Measurements from ENCODE around the gene VAMP3. TPM values are rescaled to one million over a fixed set of nuclear protein-coding genes. Genes with fewer than 3 reads are reported as not detected.

Gene VAMP3
- total RNA-seq, 4 donors from 2014 or later: 150 to 205 (median 163) TPM

DNA sequence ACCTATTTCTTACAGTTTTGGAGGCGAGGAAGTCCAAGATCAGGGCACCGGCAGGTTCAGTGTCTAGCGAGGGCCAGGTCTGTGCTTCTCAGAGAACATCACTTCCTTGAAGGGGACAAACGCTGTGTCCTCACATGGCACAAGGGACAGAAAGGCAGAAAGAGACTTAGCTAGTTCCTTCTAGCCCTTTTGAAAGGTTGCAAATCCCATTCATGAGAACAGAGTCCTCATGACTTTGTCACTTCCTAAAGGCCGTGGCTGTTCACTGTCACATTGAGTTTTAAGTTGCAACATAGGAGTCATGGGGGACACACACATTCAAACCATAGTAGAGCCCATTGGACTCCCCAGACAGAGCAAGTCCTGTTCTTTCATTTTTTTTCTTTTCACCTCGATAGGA lies 40.4 kb downstream of the VAMP3 start:
- TF ChIP-seq, protein P1, sequence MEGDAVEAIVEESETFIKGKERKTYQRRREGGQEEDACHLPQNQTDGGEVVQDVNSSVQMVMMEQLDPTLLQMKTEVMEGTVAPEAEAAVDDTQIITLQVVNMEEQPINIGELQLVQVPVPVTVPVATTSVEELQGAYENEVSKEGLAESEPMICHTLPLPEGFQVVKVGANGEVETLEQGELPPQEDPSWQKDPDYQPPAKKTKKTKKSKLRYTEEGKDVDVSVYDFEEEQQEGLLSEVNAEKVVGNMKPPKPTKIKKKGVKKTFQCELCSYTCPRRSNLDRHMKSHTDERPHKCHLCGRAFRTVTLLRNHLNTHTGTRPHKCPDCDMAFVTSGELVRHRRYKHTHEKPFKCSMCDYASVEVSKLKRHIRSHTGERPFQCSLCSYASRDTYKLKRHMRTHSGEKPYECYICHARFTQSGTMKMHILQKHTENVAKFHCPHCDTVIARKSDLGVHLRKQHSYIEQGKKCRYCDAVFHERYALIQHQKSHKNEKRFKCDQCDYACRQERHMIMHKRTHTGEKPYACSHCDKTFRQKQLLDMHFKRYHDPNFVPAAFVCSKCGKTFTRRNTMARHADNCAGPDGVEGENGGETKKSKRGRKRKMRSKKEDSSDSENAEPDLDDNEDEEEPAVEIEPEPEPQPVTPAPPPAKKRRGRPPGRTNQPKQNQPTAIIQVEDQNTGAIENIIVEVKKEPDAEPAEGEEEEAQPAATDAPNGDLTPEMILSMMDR (IDR thresholded peaks at IDR 0.05; ENCODE audit: low read depth): no peak

DNA sequence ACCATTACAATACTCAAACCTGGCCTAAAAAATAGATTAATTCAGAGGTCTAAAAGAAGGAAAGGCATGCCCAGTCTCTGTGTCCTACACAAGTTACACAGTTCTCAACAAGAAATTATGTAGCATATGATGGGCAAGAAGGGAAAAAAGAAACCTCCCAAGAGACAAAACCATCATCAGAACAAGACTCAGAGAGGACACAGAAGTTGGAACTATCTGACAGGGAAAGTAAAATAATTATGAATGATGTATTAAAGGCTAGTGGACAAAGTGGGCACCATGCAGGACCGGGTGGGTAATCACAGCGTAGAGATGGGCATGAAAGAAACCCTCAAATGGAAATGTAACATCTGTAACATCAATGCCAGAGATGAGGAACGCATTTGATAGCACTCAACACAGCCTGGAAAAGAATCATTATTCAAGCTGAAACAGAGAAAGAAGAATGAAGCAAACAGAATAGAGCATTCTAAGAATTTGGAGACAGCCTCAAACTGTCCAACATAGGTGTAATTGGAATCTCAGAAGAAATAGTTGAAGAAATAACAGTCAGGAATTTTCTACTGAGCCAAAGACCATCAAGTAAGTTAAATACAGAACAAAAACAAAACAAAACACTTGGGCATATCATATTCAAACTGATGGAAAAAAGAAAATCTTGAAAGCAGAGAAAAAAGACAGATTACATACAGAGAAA lies 42.7 kb downstream of the VAMP3 start:
- TF ChIP-seq, protein P1 (IDR thresholded peaks at IDR 0.05; ENCODE audit: low read depth): no peak

DNA sequence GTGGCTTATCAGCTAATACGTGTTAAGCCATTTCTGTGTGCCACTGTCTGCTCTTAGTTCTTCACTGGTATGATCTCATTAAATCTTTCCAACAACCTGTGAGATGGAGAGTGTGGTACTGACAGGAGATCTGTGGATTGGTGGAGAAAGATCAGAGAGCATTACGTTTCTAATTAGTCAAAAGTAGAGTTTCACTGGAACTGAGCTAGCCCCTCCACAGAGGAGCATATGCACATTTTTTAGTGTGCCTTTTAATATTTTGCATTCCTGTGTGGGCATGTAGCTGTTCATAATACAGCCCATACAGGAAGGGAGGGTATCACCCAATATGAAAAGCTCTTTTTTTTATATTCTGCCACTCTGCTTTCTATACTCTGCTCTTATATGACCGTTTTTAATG lies 50.2 kb downstream of the VAMP3 start:
- TF ChIP-seq, protein P1 (IDR thresholded peaks at IDR 0.05; ENCODE audit: low read depth): no peak

DNA sequence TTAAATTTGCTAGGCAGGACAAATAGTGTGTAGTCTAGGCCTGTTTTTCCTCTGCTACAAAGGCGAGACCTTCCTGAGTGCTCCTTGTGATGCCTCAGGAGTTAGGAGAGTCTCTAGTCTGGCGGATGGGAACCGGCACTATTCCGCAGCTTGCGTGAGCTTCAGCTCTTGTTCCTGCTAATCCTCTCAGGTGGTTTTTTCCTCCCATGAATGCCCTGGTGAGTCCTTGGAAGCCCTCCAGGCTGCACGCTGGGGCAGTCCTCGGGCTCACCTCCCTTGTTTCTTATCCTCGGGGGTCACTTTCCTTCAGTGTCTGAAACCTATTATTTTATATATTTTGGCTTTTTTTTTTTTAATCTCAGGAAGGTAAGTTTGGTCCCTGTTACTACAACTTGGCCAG lies 53.6 kb downstream of the VAMP3 start:
- TF ChIP-seq, protein P1 (IDR thresholded peaks at IDR 0.05; ENCODE audit: low read depth): no peak

DNA sequence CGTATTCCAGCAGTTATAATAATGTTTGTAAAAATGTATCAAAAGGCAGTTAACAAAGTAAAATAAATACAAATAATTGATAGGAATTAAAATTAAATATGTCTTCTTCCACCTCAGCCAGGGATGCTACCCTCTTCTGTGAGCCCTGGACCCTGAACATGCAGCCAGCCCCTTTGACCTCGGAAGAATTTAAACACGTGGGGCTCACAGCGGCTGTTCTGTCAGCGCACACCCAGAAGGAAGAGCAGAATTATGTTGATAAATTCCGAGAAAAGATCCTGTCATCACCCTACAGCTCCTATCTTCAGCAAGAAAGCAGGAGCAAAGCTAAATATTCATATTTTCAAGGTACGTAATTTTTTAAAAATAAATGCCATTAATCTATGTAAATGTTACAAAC lies 55.3 kb downstream of the VAMP3 start:
- TF ChIP-seq, protein P1 (IDR thresholded peaks at IDR 0.05; ENCODE audit: low read depth): no peak

DNA sequence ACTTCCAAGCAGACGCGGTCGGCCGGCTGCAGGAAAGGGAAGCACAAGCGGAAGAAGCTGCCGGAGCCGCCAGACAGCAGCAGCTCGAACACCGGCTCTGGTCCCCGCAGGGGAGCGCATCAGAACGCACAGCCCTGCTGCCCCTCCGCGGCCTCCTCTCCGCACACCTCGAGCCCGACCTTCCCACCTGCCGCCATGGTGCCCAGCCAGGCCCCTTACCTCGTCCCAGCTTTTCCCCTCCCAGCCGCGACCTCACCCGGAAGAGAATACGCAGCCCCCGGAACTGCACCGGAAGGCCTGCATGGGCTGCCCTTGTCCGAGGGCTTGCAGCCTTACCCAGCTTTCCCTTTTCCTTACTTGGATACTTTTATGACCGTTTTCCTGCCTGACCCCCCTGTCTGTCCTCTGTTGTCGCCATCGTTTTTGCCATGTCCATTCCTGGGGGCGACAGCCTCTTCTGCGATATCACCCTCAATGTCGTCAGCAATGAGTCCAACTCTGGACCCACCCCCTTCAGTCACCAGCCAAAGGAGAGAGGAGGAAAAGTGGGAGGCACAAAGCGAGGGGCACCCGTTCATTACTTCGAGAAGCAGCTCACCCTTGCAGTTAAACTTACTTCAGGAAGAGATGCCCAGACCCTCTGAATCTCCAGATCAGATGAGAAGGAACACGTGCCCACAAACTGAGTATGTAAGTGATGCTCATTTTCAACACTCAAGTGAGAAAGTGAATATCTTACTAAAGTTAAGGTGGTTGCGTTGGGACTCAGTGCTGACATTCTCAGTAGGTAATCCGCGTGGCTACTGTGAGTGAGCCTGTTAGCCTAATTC lies 56.2 kb downstream of the VAMP3 start:
- TF ChIP-seq, protein P1 (IDR thresholded peaks at IDR 0.05; ENCODE audit: low read depth): no peak

Other genes starting within 250 kb of the VAMP3 start
- 10 to 100 TPM; 11.9 to 39.2 (median 24.4) TPM for gene PER3, start 13.0 kb downstream of the VAMP3 start, total RNA-seq
- 1 to 10 TPM in 1 of 4 donors, under 1 TPM in 1, not detected in 2; 0.34 to 3.1 TPM for gene UTS2, start 81.8 kb downstream of the VAMP3 start, total RNA-seq
- gene TNFRSF9, start 169.5 kb downstream of the VAMP3 start, total RNA-seq: under 1 TPM in 1 of 4 donors, not detected in 3; 0.34 TPM
- 100 to 1,000 TPM; 195 to 251 (median 215) TPM for gene PARK7, start 190.4 kb downstream of the VAMP3 start, total RNA-seq